HG03060 (cell line): ENCODE data around the gene ARIH1.

Source experiments
- ATAC-seq: cut with Tn5 transposase; IDR thresholded peaks from one replicate; pipeline ENCODE4 v1.9.1; 2021; ENCODE audit warnings: low read depth, moderate number of reproducible peaks; ENCODE audit not compliant: unreplicated experiment

ARIH1 gene

GRCh38 chr15:72483279-72483678 is 9.1 kb downstream of the ARIH1 start:
- ATAC-seq: no peak

GRCh38 chr15:72486144-72486543 is 12.0 kb downstream of the ARIH1 start:
- ATAC-seq: no peak

- ATAC-seq: no peak
These were observed 13.1 kb downstream of the ARIH1 start for GRCh38 chr15:72487070-72487797.

- no peak for ATAC-seq
These were observed 14.4 kb downstream of the ARIH1 start for GRCh38 chr15:72488558-72488957.

- ATAC-seq: no peak
These were observed 15.9 kb downstream of the ARIH1 start for GRCh38 chr15:72489943-72490554.

- no peak for ATAC-seq
These were observed 17.6 kb downstream of the ARIH1 start for GRCh38 chr15:72491768-72492167.

GRCh38 chr15:72492733-72493132 is 18.6 kb downstream of the ARIH1 start:
- ATAC-seq: no peak

- ATAC-seq: no peak
These were observed 19.1 kb downstream of the ARIH1 start for GRCh38 chr15:72493220-72493619.

- ATAC-seq: no peak
These were observed 20.9 kb downstream of the ARIH1 start for GRCh38 chr15:72495007-72495406.

- ATAC-seq: no peak
These were observed 22.7 kb downstream of the ARIH1 start for GRCh38 chr15:72496783-72497182.

- ATAC-seq: no peak
These were observed 23.3 kb downstream of the ARIH1 start for GRCh38 chr15:72497402-72497801.

GRCh38 chr15:72502220-72502809 is 28.2 kb downstream of the ARIH1 start:
- no peak for ATAC-seq

GRCh38 chr15:72503147-72503546 is 29.0 kb downstream of the ARIH1 start:
- ATAC-seq: no peak

GRCh38 chr15:72507402-72508092 is 33.4 kb downstream of the ARIH1 start:
- ATAC-seq: no peak

- ATAC-seq: no peak
These were observed 35.4 kb downstream of the ARIH1 start for GRCh38 chr15:72509484-72509883.

- no peak for ATAC-seq
These were observed 37.4 kb downstream of the ARIH1 start for GRCh38 chr15:72511536-72511935.

- no peak for ATAC-seq
These were observed 41.7 kb downstream of the ARIH1 start for GRCh38 chr15:72515591-72516389.

- no peak for ATAC-seq
These were observed 42.6 kb downstream of the ARIH1 start for GRCh38 chr15:72516777-72517176.

GRCh38 chr15:72521682-72522081 is 47.6 kb downstream of the ARIH1 start:
- ATAC-seq: no peak

GRCh38 chr15:72532991-72533601 is 59.0 kb downstream of the ARIH1 start:
- no peak for ATAC-seq
